ENCODE results near the gene ZNF699.
"Not testable (repeated sequence)": the region's sequence is repeated elsewhere in the genome, so short reads cannot be mapped to it uniquely, and the experiment has no call there.

The ZNF699 gene

DNA sequence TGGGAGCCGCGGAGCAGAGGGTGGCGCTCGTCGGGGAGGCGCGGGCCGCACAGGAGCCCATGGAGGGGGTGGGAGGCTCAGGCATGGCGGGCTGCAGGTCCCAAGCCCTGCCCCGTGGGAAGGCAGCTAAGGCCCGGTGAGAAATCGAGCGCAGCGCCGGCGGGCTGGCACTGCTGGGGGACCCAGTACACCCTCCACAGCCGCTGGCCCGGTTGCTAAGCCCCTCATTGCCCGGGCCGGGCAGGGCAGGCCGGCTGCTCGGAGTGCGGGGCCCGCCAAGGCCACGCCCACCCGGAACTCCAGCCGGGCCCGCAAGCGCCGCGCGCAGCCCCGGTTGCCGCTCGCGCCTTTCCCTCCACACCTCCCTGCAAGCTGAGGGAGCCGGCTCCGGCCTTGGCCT is 26.2 kb downstream of the ZNF699 start:
- not testable (repeated sequence) for DNase-seq

GRCh38 chr19:9251236-9251635 is 58.4 kb downstream of the ZNF699 start:
- no peak for DNase-seq

GRCh38 chr19:9250630-9251029 is 59.0 kb downstream of the ZNF699 start, which contains the start of gene OR7E24:
OR7E24 (plus strand) TSS chr19:9250930; CDS start chr19:9251044, 114 bp downstream.
- DNase-seq, result no peak

All from GF-D8 (cell line).